HG03442 (cell line): ENCODE measurements around the gene MTF1.
"Not testable (repeated sequence)": the region's sequence is repeated elsewhere in the genome, so short reads cannot be mapped to it uniquely, and the experiment has no call there.

Experiments
- ATAC-seq: cut with Tn5 transposase; IDR thresholded peaks from one replicate; pipeline ENCODE4 v1.9.1; 2021; ENCODE audit warnings: mild to moderate bottlenecking, moderate library complexity; ENCODE audit not compliant: unreplicated experiment

Gene MTF1

DNA sequence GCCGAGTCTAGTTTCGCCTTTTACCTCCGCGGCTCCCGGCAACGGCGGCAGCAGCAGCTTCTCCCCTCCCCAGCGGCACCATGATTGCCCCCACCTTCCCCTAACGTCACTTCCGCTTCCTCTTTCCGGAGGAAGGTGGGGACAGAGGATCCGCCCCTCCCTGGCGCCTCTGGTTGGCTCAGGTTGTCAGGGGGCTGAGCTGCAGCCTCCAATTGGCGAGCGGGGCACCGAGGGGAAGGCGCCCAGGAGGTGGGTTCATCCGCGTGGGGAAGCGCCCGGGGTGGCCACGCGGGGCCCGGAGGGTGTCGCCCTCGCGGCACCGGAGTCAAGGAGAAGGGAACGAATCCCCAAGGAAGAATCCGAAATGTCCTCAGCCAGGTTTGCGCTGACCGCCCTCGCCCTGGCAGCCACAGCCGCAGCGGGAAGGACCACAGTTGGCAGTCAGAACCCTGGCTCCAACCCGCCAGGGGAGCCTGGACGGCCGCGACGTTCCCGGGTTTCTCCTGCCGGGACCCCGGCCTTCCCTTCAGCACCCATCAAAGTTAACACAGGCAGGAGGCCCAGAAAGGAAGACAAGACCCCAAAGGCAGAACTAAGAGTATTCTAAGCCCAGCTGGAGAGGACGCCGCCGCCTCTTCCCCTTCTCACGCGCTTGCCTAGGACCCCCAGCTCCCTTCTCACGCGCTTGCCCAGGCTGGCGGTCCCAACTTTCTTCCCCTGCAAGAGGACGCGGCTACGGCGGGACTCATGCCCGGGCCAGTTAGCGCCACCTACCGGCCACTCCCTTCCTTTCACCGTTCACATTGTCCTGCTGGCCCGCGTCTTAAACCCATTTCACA lies at the start of gene MTF1:
MTF1 (minus strand) TSS at position 86 of the 839 bp plus-strand sequence. CDS start 1,934 bp downstream, outside the sequence.
- peak; percentile 92 for ATAC-seq

- ATAC-seq: not testable (repeated sequence)
Observed at GRCh38 chr1:37908531-37908930, 49.1 kb upstream of the MTF1 start.

- ATAC-seq: not testable (repeated sequence)
Observed at GRCh38 chr1:37907416-37908125, 48.2 kb upstream of the MTF1 start.

DNA sequence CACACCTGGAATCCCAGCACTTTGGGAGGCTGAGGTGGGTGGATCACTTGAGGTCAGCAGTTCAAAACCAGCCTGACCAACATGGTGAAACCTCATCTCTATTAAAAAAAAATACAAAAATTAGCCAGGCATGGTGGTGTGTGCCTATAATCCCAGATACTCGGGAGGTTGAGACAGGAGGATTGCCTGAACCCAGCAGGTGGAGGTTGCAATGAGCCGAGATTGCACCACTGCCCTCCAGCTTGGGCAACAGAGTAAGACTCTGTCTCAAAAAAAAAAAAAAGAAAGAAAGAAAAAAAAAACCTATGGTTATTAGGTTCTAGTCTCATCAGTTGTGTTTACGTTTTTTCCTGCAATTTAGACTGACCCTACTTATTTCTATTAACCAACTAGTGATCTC lies 47.2 kb upstream of the MTF1 start:
- ATAC-seq: not testable (repeated sequence)

- ATAC-seq: no peak
Observed at GRCh38 chr1:37905727-37906126, 46.3 kb upstream of the MTF1 start.

DNA sequence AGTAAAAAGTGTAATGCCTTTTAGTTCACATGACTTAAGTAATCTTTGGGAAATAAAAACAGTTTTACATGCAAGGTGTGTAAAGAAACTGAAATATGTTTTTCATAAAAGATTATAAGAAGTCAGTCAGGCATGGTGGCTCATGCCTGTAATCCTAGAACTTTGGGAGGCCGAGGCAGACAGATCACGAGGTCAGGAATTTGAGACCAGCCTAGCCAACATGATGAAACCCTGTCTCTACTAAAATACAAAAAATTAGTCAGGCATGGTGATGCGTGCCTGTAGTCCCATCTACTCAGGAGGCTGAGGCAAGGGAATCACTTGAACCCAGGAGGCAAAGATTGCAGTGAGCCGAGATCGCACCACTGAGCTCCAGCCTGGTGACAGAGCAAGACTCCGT lies 44.5 kb upstream of the MTF1 start:
- ATAC-seq: not testable (repeated sequence)

GRCh38 chr1:37902983-37903382 lies 43.6 kb upstream of the MTF1 start:
- no peak for ATAC-seq

DNA sequence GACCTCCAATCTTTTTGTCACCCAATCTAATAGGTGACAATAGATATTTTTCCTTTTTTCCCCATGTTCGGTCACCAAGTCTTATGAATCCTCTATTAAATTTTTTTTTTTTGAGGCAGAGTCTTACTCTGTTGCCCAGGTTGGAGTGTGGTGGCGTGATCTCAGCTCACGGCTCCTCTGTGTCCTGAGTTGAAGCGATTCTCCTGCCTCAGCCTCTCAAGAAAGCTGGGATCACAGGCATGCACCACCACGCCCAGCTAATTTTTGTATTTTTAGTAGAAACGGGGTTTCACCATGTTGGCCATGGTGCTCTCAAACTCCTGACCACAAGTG lies 42.5 kb upstream of the MTF1 start:
- no peak for ATAC-seq

GRCh38 chr1:37901191-37901892 lies 42.0 kb upstream of the MTF1 start:
- ATAC-seq: peak; percentile 50

GRCh38 chr1:37897563-37897962 lies 38.2 kb upstream of the MTF1 start:
- not testable (repeated sequence) for ATAC-seq

DNA sequence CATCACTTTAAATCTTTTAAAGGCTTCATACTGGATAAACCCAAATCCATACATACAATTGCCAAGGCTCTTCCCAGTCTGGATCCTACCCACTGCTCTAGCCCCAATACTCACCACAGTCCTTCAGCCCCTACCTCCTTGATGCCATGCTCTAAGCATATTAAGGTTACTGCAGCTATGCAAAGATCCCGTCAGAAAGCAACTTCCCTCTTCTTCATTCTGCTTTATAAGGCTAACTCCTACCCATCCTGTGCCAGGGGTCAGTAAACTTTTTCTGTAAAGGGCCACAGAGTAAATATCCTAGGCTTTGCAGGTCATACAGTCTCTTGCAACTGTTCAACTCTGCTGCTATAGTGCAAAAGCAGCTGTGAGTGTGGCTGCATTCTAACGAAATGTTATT lies 34.3 kb upstream of the MTF1 start:
- no peak for ATAC-seq

GRCh38 chr1:37892151-37893047 lies 33.0 kb upstream of the MTF1 start:
- ATAC-seq: no peak

GRCh38 chr1:37890378-37891014 lies 31.1 kb upstream of the MTF1 start:
- ATAC-seq: no peak

- no peak for ATAC-seq
Observed at GRCh38 chr1:37888022-37888700, 28.8 kb upstream of the MTF1 start.

- ATAC-seq: no peak
Observed at GRCh38 chr1:37884145-37884544, 24.8 kb upstream of the MTF1 start.

DNA sequence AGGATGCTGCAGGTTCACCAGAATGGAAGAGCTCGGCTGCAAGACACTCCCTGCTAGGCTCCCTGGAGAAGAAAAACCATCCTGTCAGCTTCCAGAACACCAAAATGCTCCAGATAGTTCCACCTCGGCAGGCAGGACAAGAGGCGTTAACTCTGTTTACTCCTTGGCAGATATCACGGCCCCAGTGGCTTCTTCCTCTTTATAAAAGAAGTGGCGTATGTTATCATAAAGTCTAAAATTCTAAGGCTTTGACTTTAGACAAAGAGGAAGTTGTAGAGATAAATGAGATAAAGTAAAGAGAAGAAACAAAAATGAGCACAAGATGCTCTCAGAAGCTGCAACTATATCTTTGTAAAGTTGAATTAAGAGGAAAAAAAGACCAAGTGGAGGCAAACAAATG lies 24.3 kb upstream of the MTF1 start:
- ATAC-seq: no peak

GRCh38 chr1:37879865-37880264 lies 20.5 kb upstream of the MTF1 start:
- no peak for ATAC-seq

- ATAC-seq: no peak
Observed at GRCh38 chr1:37878071-37878470, 18.7 kb upstream of the MTF1 start.

DNA sequence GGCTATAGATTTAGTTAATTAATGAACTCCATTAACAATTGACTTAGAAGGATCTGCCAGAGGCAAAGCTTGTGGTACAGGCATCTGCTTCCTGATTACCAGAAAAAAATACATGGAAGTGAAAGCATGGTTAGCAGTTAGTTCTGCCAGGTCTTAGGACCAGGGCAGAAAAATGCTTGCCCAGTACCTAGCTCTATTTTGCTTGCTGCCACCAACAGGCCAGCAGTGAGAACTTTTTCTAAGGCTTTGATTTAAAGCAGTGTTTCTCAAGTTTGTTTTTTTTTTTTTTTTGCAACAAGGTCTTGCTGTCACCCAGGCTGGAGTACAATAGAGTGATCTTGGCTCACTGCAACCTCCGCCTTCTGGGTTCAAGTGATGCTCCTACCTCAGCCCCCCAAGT lies 16.4 kb upstream of the MTF1 start:
- no peak for ATAC-seq

GRCh38 chr1:37872692-37873091 lies 13.3 kb upstream of the MTF1 start:
- no peak for ATAC-seq
